Stimulated activated CD4-positive, alpha-beta T cell treated with anti-CD3 and anti-CD28 coated beads, TNF-alpha, amount 100 ng/mL, for 4 hours (primary cell): ENCODE data around the gene NSMCE1.

Experiments used
- DNase-seq, 3 experiments: peaks; one replicate each; pipeline ENCODE4 v3.0.0-alpha.2; 2020; ENCODE audit warnings: low read depth in 3 of 3

NSMCE1 gene

GRCh38 chr16:27243725-27244362 is 24.7 kb downstream of the NSMCE1 start:
- DNase-seq = no peak

GRCh38 chr16:27242868-27243590 is 25.5 kb downstream of the NSMCE1 start:
- no peak for DNase-seq

- DNase-seq = no peak
These were observed 26.2 kb downstream of the NSMCE1 start for GRCh38 chr16:27242398-27242797.

GRCh38 chr16:27241658-27242057 is 26.9 kb downstream of the NSMCE1 start:
- no peak for DNase-seq

GRCh38 chr16:27240948-27241531 is 27.5 kb downstream of the NSMCE1 start:
- DNase-seq = no peak

- DNase-seq = no peak
These were observed 28.5 kb downstream of the NSMCE1 start for GRCh38 chr16:27239906-27240655.

- DNase-seq = no peak
These were observed 29.5 kb downstream of the NSMCE1 start for GRCh38 chr16:27239026-27239425.

GRCh38 chr16:27238591-27238990 is 30.0 kb downstream of the NSMCE1 start:
- DNase-seq = no peak

GRCh38 chr16:27238016-27238587 is 30.5 kb downstream of the NSMCE1 start:
- DNase-seq = peak in 1 of 3 experiments; percentile 37

GRCh38 chr16:27237219-27238015 is 31.2 kb downstream of the NSMCE1 start:
- DNase-seq = peak; percentile 58 to 74 (median 66)

GRCh38 chr16:27236635-27237218 is 31.8 kb downstream of the NSMCE1 start:
- DNase-seq = no peak

GRCh38 chr16:27235938-27236245 is 32.7 kb downstream of the NSMCE1 start:
- no peak for DNase-seq

- peak; percentile 45 to 77 (median 55) for DNase-seq
These were observed 33.3 kb downstream of the NSMCE1 start for GRCh38 chr16:27235055-27235937.

- no peak for DNase-seq
These were observed 34.0 kb downstream of the NSMCE1 start for GRCh38 chr16:27234603-27235002.

GRCh38 chr16:27234171-27234570 is 34.4 kb downstream of the NSMCE1 start:
- no peak for DNase-seq

GRCh38 chr16:27233731-27234130 is 34.8 kb downstream of the NSMCE1 start:
- DNase-seq = no peak

- DNase-seq = no peak
These were observed 35.5 kb downstream of the NSMCE1 start for GRCh38 chr16:27232901-27233625.

GRCh38 chr16:27232061-27232900 is 36.3 kb downstream of the NSMCE1 start:
- peak in 1 of 3 experiments; percentile 25 for DNase-seq
